CMK (cell line): ENCODE results near the gene DLG3.

Experiments
- DNase-seq: peaks from one replicate; pipeline ENCODE4 v3.0.0-alpha.2; 2010; ENCODE audit warnings: low read depth

Gene DLG3

DNA sequence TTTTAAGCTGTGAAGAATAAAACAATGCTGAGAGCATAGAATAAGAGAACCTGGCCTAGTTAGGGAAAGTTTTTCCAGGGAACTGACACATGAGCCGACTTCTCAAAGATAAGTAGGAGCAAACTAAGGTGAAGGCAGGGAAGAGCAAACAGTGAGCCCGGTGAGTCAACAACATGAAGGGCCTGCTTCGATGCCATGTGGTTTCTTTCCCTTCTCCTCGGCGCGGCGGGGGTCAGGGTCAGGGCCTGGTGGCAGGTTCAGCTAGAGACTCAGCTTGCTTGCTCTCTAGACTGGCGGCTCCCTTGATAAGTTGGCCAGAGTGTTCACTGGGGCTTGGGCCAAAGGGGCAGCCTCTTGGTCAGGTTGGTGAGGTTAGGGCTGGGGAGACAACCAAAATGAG lies 81.1 kb downstream of the DLG3 start:
- no peak for DNase-seq

DNA sequence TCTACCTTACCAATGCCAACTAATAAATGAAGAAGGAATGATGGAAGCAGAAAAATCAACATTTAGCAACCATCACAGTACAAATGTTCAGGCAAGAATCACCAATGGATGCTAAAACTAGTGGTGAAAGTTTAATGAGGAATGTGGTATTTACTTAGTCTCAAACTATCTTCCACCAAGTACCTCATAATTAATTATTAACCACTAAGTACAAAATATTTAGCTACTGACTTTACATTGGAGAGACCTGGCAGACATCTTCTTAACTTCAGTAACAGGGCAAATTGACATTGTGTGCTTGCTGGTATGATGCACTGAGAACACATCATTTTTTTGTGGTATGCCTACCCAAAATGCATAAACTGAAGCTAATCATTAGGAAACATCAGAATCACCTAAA lies 82.4 kb downstream of the DLG3 start:
- DNase-seq = no peak

DNA sequence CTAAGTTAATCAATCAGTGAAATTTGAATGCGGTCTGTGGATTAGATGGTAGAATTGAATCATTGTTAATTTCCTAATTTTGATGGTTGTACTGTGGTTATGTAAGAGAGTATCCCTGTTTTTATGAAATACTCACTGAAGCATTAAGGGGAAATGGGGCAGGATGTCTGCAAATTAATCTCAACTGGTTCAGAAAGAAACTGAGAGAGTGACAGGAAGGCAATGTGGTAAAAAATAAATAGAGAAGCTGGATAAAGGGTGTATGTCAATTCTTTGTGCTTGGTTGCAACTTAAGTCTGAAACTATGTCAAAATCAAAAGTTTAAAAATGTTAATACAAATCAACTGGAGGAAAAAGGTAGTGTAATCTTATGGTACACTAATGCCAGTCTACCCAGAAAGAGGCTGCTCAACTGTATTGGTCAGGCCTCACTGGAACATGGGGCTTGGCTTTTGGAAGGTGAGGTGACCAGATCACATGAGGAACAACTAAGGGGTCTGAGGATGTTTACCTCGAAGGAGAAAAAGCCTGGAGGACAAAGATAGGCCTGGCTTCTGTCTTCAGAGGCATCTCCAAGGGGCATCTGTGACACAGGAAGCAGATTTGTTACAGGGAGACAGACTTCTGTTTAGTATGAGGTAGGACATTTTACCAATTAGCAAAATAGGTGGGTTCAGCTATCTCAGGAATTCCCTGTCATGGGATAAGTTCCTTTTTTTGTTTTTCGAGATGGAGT lies 83.1 kb downstream of the DLG3 start:
- DNase-seq = peak; percentile 42

DNA sequence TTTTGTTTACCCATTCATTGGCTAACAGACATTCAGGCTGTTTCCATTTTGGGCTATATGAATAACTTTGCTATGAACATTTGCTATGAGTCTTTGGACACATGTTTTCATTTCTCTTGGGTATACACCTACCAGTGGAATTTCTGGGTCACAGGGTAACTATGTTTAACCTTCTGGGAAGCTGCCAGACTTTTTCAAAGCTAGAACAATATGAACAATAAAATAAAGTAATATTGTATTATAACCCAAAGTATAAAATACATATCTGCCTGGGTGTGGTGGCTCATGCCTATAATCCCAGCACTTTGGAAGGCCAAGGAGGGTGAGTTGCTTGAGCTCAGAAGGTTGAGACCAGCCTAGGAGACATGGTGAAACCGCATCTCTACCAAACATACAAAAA lies 90.6 kb downstream of the DLG3 start:
- DNase-seq = no peak

DNA sequence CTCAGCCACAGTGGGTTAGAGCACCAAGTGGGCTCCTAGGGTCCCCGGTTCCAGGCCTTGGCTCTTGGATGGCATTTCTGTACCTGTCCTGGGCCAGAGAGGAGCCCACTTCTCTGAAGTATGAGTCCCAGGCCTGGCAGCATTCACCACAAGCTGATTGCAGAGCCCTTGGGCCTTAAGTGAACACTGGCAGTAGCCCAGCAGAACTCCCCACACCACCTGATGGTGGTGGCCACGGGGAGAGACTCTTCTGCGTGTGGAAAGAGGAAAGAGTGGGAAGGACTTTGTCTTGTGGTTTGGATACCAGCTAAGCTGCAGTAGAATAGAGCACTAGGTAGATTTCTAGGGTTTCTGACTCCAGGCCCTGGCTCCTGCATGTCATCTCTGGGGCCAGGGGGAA lies 104.8 kb downstream of the DLG3 start:
- no peak for DNase-seq

DNA sequence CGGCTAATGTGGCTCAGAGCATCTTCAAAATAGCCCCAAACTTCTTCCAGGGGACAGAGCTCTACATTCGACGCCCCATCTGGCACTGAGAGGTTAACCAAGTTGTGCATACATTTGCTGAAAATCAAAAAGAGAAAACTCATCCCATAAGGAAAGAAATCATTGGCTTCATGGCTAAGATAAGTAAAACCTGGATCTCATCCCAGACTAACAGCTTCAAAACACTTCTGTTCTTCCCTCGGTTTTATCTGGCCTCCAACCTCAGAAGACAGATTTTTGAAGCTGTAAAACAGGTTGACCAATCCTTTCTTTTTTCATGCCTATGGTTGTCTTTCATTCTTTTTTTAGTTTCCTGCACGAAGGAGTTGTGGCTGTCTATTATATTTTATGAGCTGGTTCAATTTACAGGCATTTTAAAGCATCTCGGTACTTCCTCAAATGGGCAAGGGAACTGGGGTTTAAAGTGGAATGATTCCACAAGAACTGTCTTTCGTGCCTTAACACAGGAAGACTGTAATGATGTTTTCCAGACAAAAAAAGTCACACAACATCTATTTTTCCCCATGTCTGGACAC lies 107.6 kb downstream of the DLG3 start:
- DNase-seq = no peak

DNA sequence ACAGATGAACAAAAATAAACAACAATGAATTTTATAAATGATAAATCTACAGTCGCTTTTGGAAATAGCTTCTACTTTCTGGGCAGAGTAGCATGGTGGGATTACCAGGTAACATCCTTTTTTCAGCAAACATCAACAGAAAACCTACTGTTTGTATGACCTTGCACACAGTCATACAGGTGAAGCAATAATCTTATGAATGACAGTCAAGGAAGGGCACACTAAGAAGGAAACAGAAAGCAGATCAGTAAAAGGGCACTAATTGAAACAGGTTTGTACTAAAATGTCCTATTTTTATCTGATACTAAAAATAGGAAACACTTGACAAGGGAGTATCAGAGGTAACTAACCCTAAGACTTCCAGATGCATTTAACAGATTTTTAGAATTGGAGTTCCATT lies 108.9 kb downstream of the DLG3 start:
- DNase-seq = no peak

DNA sequence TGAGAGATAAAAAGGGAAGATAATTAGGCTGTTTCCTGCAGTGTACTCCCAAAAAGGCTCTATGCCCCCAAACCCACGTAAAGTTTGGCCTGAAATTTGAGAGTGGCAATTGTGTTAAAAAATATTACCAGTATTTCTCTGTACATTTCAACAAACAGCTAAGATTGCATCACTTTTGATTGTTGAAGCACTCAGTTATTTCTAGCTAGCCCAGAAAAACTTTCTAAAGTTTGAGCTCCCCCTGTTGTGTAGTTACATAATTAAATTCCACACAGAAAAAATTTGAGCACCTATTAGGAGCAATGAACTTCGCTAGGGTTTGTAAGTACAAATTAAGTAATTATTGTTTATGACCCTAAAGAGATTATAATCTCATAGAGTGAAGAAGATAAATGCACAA lies 109.4 kb downstream of the DLG3 start:
- DNase-seq = no peak

DNA sequence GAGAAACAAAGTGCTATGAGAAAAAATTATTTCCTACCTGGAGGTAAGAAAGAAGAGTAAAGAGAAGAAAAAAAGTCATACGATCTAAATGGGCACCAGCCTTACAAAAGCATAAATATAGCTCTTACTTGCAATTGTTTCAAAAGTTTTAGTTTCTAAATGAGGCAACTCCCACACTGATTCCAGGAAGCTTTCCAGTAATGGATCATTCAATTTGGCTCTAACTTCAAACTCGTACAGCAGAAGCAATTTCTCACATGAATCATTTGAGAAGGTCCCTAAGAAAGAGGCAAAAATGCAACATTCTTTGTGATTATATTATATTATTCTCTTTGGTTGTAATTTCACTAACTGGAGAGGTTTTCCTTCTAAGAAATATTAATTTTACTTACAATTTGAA lies 109.9 kb downstream of the DLG3 start:
- DNase-seq = no peak

DNA sequence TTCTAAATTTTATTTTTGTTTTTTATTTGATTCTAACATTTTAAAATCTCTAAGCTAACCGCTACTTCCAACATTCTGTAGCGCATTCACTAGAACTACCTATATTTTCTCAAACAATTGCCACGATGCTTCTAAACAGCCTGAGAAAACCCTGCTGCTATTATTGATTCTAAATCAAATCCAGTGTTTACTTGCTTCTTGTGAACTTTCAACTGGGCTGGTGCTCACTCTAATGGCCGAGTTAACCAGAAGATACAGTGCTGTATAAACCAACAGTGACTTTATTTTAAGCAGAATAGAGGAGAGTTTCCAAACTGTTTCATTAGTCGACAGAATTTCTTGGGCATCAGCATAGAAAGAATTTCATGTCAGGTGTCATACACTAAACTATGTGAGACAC lies 110.3 kb downstream of the DLG3 start:
- no peak for DNase-seq
